ENCODE measurements around the gene CLCN7. TPM values are rescaled to one million over a fixed set of nuclear protein-coding genes. Genes with fewer than 3 reads are reported as not detected.

CLCN7 gene
- total RNA-seq, 4 donors from 2014 or later, result 57.6 to 171 (median 95.0) TPM

DNA sequence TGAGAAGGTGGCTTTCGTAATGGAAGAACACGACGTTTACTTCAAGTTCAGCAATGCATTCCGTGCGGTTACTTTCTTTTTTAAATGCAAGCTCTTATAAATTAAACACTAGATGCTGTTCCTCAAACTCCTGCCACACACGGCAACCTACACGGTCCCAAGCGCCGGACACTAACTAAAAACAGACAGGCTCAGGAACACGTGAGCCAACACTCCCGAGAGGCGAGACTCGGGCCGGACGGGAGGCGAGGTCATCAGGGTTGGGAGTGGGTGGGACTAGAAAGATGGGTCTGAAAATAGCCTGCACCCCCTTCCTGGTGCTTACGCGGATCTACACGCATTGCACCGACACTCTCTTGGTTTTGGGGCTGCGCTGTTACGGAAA is 6.4 kb downstream of the CLCN7 start:
- H3K4me3 ChIP-seq, result no peak overlapping the region
- no peak overlapping the region for H3K27ac ChIP-seq
- in situ Hi-C loops (cut with MboI; ENCODE audit: low pct_ligation_motif_present in 1 of 4, low pct_unique_long_range_greater_than_20kb in 1 of 4, low sequenced_read_pairs in 3 of 4), result no loop called here
- intact Hi-C loops (cut with DNase I; ENCODE audit: low total_unique reads), result no loop called here
- H3K27me3 ChIP-seq, result no peaks in the 10 kb centered on the region
- H3K9me3 ChIP-seq, result no peaks in the 10 kb centered on the region
- DNase-seq, result no peak
- peaks cover 0 to 23% (median 3%) of the 10 kb centered on the region in 4 donors for H3K4me1 ChIP-seq
- TF ChIP-seq POLR2A (IDR thresholded peaks at IDR 0.05), result no peak
- no peak for TF ChIP-seq EP300 (IDR thresholded peaks at IDR 0.05; ENCODE audit: low read depth)
- WGBS, 2 donors (ENCODE audit: low coverage in 1 of 2), result 89 to 95% methylated on average over 11 to 22 of the region's 22 CpGs
- no peaks in the 10 kb centered on the region for H3K36me3 ChIP-seq

DNA sequence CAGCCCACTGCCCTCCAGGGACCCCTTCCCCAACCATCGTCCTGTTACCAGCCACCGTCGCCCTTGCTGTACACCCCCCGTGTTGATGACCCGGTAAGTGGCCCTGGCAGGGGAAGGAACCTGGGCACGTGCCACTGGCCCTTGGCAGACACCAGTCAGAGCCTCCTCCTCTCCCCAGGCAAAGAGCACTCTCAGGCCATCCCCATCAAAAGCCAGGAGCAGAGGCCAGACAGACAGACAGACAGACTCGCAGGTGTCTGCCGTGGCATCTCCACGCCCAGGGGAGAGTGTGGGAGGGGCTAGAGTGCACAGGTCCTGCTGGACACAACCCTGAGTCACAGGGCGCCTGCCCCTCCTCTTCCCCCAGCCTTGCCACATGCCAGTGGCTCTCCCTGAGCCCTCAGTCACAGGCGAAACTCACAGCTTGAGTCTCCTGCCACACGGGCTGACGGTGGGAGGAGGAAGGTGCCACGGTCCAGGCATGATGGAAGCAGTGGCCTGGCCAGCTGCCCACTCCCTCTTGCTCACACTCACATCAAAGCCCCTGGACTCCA is 7.8 kb downstream of the CLCN7 start:
- Histone ChIP-seq H3K27me3 (no peaks in the 10 kb centered on the region), H3K4me1 (peaks cover 0 to 19% (median 2%) of the 10 kb centered on the region in 4 donors), H3K36me3 (no peaks in the 10 kb centered on the region), H3K27ac (no peak overlapping the region), H3K4me3 (no peak overlapping the region), H3K9me3 (no peaks in the 10 kb centered on the region)
- in situ Hi-C loops (cut with MboI; ENCODE audit: low pct_ligation_motif_present in 1 of 4, low pct_unique_long_range_greater_than_20kb in 1 of 4, low sequenced_read_pairs in 3 of 4) (no loop called here), intact Hi-C loops (cut with DNase I; ENCODE audit: low total_unique reads) (no loop called here)
- 83 to 93% methylated on average over 5 to 14 of the region's 14 CpGs for WGBS, 2 donors (ENCODE audit: low coverage in 1 of 2)
- no peak for DNase-seq
- TF ChIP-seq POLR2A (IDR thresholded peaks at IDR 0.05), result no peak
- TF ChIP-seq EP300 (IDR thresholded peaks at IDR 0.05; ENCODE audit: low read depth), result no peak
- TF ChIP-seq POLR2AphosphoS5 (IDR thresholded peaks at IDR 0.05), result no peak
- TF ChIP-seq CTCF (IDR thresholded peaks at IDR 0.05), result no peak

- intact Hi-C loops (cut with DNase I; ENCODE audit: low total_unique reads) (no loop called here), in situ Hi-C loops (cut with MboI; ENCODE audit: low pct_ligation_motif_present in 1 of 4, low pct_unique_long_range_greater_than_20kb in 1 of 4, low sequenced_read_pairs in 3 of 4) (no loop called here)
- Histone ChIP-seq H3K36me3 (peaks cover 0 to 4% (median 0%) of the 10 kb centered on the region in 4 donors), H3K27me3 (no peaks in the 10 kb centered on the region), H3K9me3 (no peaks in the 10 kb centered on the region), H3K4me1 (peaks cover 0 to 12% (median 0%) of the 10 kb centered on the region in 4 donors), H3K27ac (no peak overlapping the region), H3K4me3 (no peak overlapping the region)
- 87% methylated on average over 20 of the region's 24 CpGs; no CpG with 5 or more reads in 1 of the 2 donors for WGBS, 2 donors (ENCODE audit: low coverage in 1 of 2)
- no peak for DNase-seq
- TF ChIP-seq POLR2AphosphoS5 (IDR thresholded peaks at IDR 0.05) (no peak), CTCF (IDR thresholded peaks at IDR 0.05) (no peak)
Measured at GRCh38 chr16:1466054-1466453, 8.8 kb downstream of the CLCN7 start.

GRCh38 chr16:1465567-1465915 is 9.3 kb downstream of the CLCN7 start:
- intact Hi-C loops (cut with DNase I; ENCODE audit: low total_unique reads) (loop anchor here (1.0 kb wide), 1 partner anchor 203 kb away; no protein-coding TSS in a partner anchor), in situ Hi-C loops (cut with MboI; ENCODE audit: low pct_ligation_motif_present in 1 of 4, low pct_unique_long_range_greater_than_20kb in 1 of 4, low sequenced_read_pairs in 3 of 4) (no loop called here)
- peaks cover 0 to 8% (median 2%) of the 10 kb centered on the region in 4 donors for H3K4me1 ChIP-seq
- no peaks in the 10 kb centered on the region for H3K9me3 ChIP-seq
- H3K36me3 ChIP-seq, result peaks cover 0 to 9% (median 0%) of the 10 kb centered on the region in 4 donors
- no peak overlapping the region for H3K27ac ChIP-seq
- no peak overlapping the region for H3K4me3 ChIP-seq
- no peaks in the 10 kb centered on the region for H3K27me3 ChIP-seq
- 94% methylated on average over 13 of the region's 13 CpGs; no CpG with 5 or more reads in 1 of the 2 donors for WGBS, 2 donors (ENCODE audit: low coverage in 1 of 2)
- DNase-seq, result no peak
- TF ChIP-seq POLR2AphosphoS5 (IDR thresholded peaks at IDR 0.05) (no peak), CTCF (IDR thresholded peaks at IDR 0.05) (no peak), EP300 (IDR thresholded peaks at IDR 0.05; ENCODE audit: low read depth) (no peak), POLR2A (IDR thresholded peaks at IDR 0.05) (no peak)
